HepG2 (cell line): ENCODE results near the gene TTC21B. TPM values are rescaled to one million over a fixed set of nuclear protein-coding genes. Genes with fewer than 3 reads are reported as not detected.

ENCODE experiments used
- ATAC-seq: fragments of 200-7000 bp; cut with Tn5 transposase; 3 replicates; pipeline ENCODE4 v1.9.1; 2020; ENCODE audit warnings: mild to moderate bottlenecking, moderate library complexity
- BruUV-seq: library from RNA; stranded (reverse); fragments of 400-500 nt; replicated peaks from 2 replicates; lab custom pipeline; 2021; lab: Mats Ljungman, UMichigan
- CTCF ChIA-PET: fragments of 300-600 bp; formaldehyde crosslinking; extraction: SDS; loops from one replicate; lab custom pipeline; 2021; ENCODE audit warnings: low total read pairs, inconsistent platforms, low intra/inter-chr PET ratio; lab: Yijun Ruan, JAX
- POLR2A ChIA-PET: fragments of 350-600 bp; sonication (Branson Sonifier 250); formaldehyde crosslinking; loops from one replicate; lab custom pipeline; 2020; ENCODE audit warnings: antibody characterized with exemption, inconsistent platforms; lab: Yijun Ruan, JAX
- DNase-seq: peaks from one replicate; pipeline ENCODE4 v3.0.0-alpha.2; 2015; ENCODE audit warnings: low spot score
- FAIRE-seq: peaks from 3 replicates; lab custom pipeline; 2011; peaks lifted over from hg19 to GRCh38; lab: Jason Lieb, UNC
- H2AFZ ChIP-seq: one replicate; pipeline ENCODE4 v1.6.1; 2011; ENCODE audit warnings: low read length, inconsistent platforms
- H3K27ac ChIP-seq: fragments of 300-600 bp; 3 replicates; pipeline ENCODE4 v1.8.0; 2011; ENCODE audit warnings: mixed run types, mild to moderate bottlenecking, mixed read lengths, low read length, inconsistent platforms; ENCODE audit not compliant: insufficient read depth; ENCODE audit errors: extremely low read length
- H3K27me3 ChIP-seq, 2 experiments: fragments of 200-600 bp in 1 of 2; 2 replicates in 1 of 2; 3 replicates in 1 of 2; pipeline versions ENCODE4 v1.6.0 to v1.8.0; 2011; ENCODE audit warnings: low read length in 2 of 2, mild to moderate bottlenecking in 2 of 2, moderate library complexity in 2 of 2, inconsistent platforms in 1 of 2; ENCODE audit not compliant: insufficient read depth in 2 of 2, control insufficient read depth in 1 of 2
- H3K36me3 ChIP-seq, 2 experiments: fragments of 200-600 bp in 1 of 2; replicated peaks in 1 of 2; 2 replicates in 1 of 2; 3 replicates in 1 of 2; pipeline versions ENCODE4 v1.5.1 to v1.8.0; 2011; ENCODE audit warnings: low read length in 2 of 2, inconsistent platforms in 1 of 2; ENCODE audit not compliant: insufficient read depth in 2 of 2, control insufficient read depth in 1 of 2
- H3K4me1 ChIP-seq: 2 replicates; pipeline ENCODE4 v1.5.1; 2012; ENCODE audit warnings: low read length, inconsistent platforms; ENCODE audit not compliant: insufficient read depth
- H3K4me2 ChIP-seq: 2 replicates; pipeline ENCODE4 v1.6.0; 2011; ENCODE audit warnings: low read depth, low read length, inconsistent platforms
- H3K4me3 ChIP-seq, 3 experiments: fragments of 200-600 bp in 1 of 3; sonication (generic), shearing (Covaris generic) in 1 of 3; replicated peaks in 1 of 3; 2 replicates each; pipeline ENCODE4 v1.5.1; 2011 to 2016; ENCODE audit warnings: low read length in 3 of 3, inconsistent platforms in 2 of 3, low read depth in 2 of 3, mild to moderate bottlenecking in 2 of 3, control low read depth in 1 of 3, mixed read lengths in 1 of 3; ENCODE audit not compliant: insufficient read depth in 1 of 3
- H3K79me2 ChIP-seq: one replicate; pipeline ENCODE4 v1.6.1; 2011; ENCODE audit warnings: low read length, inconsistent platforms; ENCODE audit not compliant: insufficient read depth
- H3K9ac ChIP-seq: 2 replicates; pipeline ENCODE4 v1.6.0; 2011; ENCODE audit warnings: mild to moderate bottlenecking, low read depth, low read length, inconsistent platforms; ENCODE audit not compliant: insufficient read depth
- H3K9me3 ChIP-seq: 2 replicates; pipeline ENCODE4 v1.5.1; 2012; ENCODE audit warnings: mild to moderate bottlenecking, low read length
- H4K20me1 ChIP-seq: 2 replicates; pipeline ENCODE4 v1.6.0; 2011; ENCODE audit warnings: inconsistent platforms, mild to moderate bottlenecking, low read length, moderate library complexity; ENCODE audit not compliant: insufficient read depth
- DNMT1 ChIP-seq: sonication (generic); formaldehyde crosslinking; IDR thresholded peaks from 2 replicates; pipeline ENCODE4 v1.5.1; 2020; ENCODE audit warnings: mild to moderate bottlenecking, missing genetic modification reagents
- HMGA1 ChIP-seq: sonication (generic); formaldehyde crosslinking; conservative IDR thresholded peaks from 2 replicates; pipeline ENCODE4 v1.4.0; 2020; ENCODE audit warnings: missing genetic modification reagents
- MTERF4 ChIP-seq: sonication (generic); formaldehyde crosslinking; IDR thresholded peaks from 2 replicates; pipeline ENCODE4 v1.8.0; 2023; ENCODE audit warnings: mild to moderate bottlenecking, missing genetic modification reagents
- SP140L ChIP-seq: sonication (generic); formaldehyde crosslinking; IDR thresholded peaks from 2 replicates; pipeline ENCODE4 v1.4.0; 2020; ENCODE audit warnings: missing genetic modification reagents, borderline replicate concordance
- TFDP1 ChIP-seq: IDR thresholded peaks from 2 replicates; pipeline ENCODE4 v1.6.1; 2016; ENCODE audit warnings: missing compliant biosample characterization, missing genetic modification reagents, borderline replicate concordance
- WGBS: methylation state at CpG from one replicate; pipeline ENCODE4 v1.1.6; 2017; ENCODE audit warnings: low lambda C conversion rate; 5-methylcytosine and 5-hydroxymethylcytosine counted together
- in situ Hi-C: cut with HindIII; loops from 2 replicates; pipeline ENCODE4 v1.10.0; 2017; ENCODE audit warnings: low pct_unique_long_range_greater_than_20kb; ENCODE audit not compliant: extremely low pct_ligation_motif_present
- intact Hi-C: fragments of 100-400 bp; cut with micrococcal nuclease; formaldehyde crosslinking; loops from one replicate; pipeline ENCODE4 v1.10.0; 2022; ENCODE audit not compliant: unreplicated experiment
- polyA plus RNA-seq, 8 experiments: library from polyadenylated mRNA; depleted of rRNA in 3 of 8; stranded (reverse) in 7 of 8; unstranded in 1 of 8; fragments of >200 nt; fragmentation: Illumina TruSeq in 4 of 8; extraction: Trizol in 4 of 8; gene quantifications; 2 replicates each; pipeline versions ENCODE4 v1.2.1 to v1.2.3, GENCODE V29; 2011 to 2016; ENCODE audit warnings: low read depth in 4 of 8, missing spikeins in 1 of 8, mixed read lengths in 1 of 8; ENCODE audit not compliant: insufficient read depth in 1 of 8
- total RNA-seq, 5 experiments: library from RNA; depleted of rRNA; stranded (reverse); fragments of >200 nt; fragmentation: Illumina TruSeq; extraction: Trizol; gene quantifications; 2 replicates each; pipeline ENCODE4 v1.2.3, GENCODE V29; 2016; ENCODE audit warnings: low read depth in 1 of 5
- TF ChIP-seq, protein P1 (sequence below), 2 experiments: sonication (generic) in 1 of 2; formaldehyde crosslinking in 1 of 2; IDR thresholded peaks; 2 replicates each; pipeline versions ENCODE4 v1.6.1 to v1.9.0; 2014 to 2022; ENCODE audit warnings: antibody characterized with exemption in 1 of 2, borderline replicate concordance in 1 of 2, inconsistent platforms in 1 of 2, low read depth in 1 of 2, missing genetic modification reagents in 1 of 2
- TF ChIP-seq, protein P2 (sequence below): sonication (generic); formaldehyde crosslinking; IDR thresholded peaks from 2 replicates; pipeline ENCODE4 v1.4.0; 2020; ENCODE audit warnings: missing genetic modification reagents
- TF ChIP-seq, protein P3 (sequence below): sonication (generic); formaldehyde crosslinking; conservative IDR thresholded peaks from 2 replicates; pipeline ENCODE4 v1.8.1; 2023; ENCODE audit warnings: missing genetic modification reagents

Gene TTC21B
- total and polyA plus RNA-seq, 2 of the 13 experiments (the other 11 are each of a cell fraction or from before 2014, with no cell fraction given): 39.1 to 67.1 TPM

DNA sequence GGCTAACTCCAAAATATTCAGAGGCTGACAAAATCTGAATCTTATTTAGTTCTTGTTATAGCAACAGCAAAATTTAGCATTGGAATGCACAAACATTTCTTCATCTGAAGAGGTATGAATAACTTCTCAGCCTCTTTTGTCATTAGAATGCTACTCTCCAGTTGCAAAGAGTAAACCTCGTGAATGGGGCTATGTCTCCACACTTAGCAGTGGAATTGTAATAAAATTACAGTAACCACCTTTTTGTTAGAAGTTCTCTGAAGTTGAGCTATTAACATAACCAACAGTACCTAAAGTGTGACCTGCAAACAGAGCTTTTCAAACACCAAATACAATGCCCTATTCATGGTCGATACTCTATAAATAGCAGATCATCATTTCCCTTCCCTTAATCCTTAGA, 109.4 kb downstream of the TTC21B start (continued):
- TF ChIP-seq, protein P1, sequence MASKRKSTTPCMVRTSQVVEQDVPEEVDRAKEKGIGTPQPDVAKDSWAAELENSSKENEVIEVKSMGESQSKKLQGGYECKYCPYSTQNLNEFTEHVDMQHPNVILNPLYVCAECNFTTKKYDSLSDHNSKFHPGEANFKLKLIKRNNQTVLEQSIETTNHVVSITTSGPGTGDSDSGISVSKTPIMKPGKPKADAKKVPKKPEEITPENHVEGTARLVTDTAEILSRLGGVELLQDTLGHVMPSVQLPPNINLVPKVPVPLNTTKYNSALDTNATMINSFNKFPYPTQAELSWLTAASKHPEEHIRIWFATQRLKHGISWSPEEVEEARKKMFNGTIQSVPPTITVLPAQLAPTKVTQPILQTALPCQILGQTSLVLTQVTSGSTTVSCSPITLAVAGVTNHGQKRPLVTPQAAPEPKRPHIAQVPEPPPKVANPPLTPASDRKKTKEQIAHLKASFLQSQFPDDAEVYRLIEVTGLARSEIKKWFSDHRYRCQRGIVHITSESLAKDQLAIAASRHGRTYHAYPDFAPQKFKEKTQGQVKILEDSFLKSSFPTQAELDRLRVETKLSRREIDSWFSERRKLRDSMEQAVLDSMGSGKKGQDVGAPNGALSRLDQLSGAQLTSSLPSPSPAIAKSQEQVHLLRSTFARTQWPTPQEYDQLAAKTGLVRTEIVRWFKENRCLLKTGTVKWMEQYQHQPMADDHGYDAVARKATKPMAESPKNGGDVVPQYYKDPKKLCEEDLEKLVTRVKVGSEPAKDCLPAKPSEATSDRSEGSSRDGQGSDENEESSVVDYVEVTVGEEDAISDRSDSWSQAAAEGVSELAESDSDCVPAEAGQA (IDR thresholded peaks at IDR 0.05; ENCODE audit: low read depth): no peak
- TF ChIP-seq, protein P1 (CRISPR knock-in tag; IDR thresholded peaks at IDR 0.05; ENCODE audit: borderline replicate concordance): no peak
- TF ChIP-seq HMGA1 (CRISPR knock-in tag) (no peak), MTERF4 (CRISPR knock-in tag) (no peak), SP140L (CRISPR knock-in tag) (no peak), DNMT1 (CRISPR knock-in tag) (no peak)

- ATAC-seq (no peak), FAIRE-seq (no peak), DNase-seq (no peak)
- no TSS peak for BruUV-seq
- Histone ChIP-seq H3K27me3 (no peaks in the 10 kb centered on the region), H3K36me3 (no peaks in the 10 kb centered on the region), H2AFZ (no peak overlapping the region), H4K20me1 (no peaks in the 10 kb centered on the region), H3K79me2 (no peaks in the 10 kb centered on the region), H3K4me2 (no peak overlapping the region), H3K9me3 (no peaks in the 10 kb centered on the region), H3K4me1 (no peaks in the 10 kb centered on the region), H3K4me3 (no peak overlapping the region), H3K9ac (no peak overlapping the region), H3K27ac (no peak overlapping the region)
- POLR2A ChIA-PET: no interaction called here
- intact Hi-C loops (no loop called here), in situ Hi-C loops (no loop called here)
- CTCF ChIA-PET: no interaction called here
- WGBS: 89% methylated on average over 1 of the region's 1 CpG
- TF ChIP-seq, protein P2, sequence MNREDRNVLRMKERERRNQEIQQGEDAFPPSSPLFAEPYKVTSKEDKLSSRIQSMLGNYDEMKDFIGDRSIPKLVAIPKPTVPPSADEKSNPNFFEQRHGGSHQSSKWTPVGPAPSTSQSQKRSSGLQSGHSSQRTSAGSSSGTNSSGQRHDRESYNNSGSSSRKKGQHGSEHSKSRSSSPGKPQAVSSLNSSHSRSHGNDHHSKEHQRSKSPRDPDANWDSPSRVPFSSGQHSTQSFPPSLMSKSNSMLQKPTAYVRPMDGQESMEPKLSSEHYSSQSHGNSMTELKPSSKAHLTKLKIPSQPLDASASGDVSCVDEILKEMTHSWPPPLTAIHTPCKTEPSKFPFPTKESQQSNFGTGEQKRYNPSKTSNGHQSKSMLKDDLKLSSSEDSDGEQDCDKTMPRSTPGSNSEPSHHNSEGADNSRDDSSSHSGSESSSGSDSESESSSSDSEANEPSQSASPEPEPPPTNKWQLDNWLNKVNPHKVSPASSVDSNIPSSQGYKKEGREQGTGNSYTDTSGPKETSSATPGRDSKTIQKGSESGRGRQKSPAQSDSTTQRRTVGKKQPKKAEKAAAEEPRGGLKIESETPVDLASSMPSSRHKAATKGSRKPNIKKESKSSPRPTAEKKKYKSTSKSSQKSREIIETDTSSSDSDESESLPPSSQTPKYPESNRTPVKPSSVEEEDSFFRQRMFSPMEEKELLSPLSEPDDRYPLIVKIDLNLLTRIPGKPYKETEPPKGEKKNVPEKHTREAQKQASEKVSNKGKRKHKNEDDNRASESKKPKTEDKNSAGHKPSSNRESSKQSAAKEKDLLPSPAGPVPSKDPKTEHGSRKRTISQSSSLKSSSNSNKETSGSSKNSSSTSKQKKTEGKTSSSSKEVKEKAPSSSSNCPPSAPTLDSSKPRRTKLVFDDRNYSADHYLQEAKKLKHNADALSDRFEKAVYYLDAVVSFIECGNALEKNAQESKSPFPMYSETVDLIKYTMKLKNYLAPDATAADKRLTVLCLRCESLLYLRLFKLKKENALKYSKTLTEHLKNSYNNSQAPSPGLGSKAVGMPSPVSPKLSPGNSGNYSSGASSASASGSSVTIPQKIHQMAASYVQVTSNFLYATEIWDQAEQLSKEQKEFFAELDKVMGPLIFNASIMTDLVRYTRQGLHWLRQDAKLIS (CRISPR knock-in tag): no peak
- TF ChIP-seq TFDP1 (CRISPR knock-in tag): no peak
- TF ChIP-seq, protein P3, sequence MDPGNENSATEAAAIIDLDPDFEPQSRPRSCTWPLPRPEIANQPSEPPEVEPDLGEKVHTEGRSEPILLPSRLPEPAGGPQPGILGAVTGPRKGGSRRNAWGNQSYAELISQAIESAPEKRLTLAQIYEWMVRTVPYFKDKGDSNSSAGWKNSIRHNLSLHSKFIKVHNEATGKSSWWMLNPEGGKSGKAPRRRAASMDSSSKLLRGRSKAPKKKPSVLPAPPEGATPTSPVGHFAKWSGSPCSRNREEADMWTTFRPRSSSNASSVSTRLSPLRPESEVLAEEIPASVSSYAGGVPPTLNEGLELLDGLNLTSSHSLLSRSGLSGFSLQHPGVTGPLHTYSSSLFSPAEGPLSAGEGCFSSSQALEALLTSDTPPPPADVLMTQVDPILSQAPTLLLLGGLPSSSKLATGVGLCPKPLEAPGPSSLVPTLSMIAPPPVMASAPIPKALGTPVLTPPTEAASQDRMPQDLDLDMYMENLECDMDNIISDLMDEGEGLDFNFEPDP (CRISPR knock-in tag): no peak
These were observed 110.2 kb downstream of the TTC21B start for GRCh38 chr2:165843351-165843750.
